ENCODE data around the gene SYCE1. TPM values are rescaled to one million over a fixed set of nuclear protein-coding genes. Genes with fewer than 3 reads are reported as not detected.

SYCE1 gene
- total and polyA plus RNA-seq, 4 donors, result 0.33 to 5.4 (median 2.1) TPM; not detected in 1

DNA sequence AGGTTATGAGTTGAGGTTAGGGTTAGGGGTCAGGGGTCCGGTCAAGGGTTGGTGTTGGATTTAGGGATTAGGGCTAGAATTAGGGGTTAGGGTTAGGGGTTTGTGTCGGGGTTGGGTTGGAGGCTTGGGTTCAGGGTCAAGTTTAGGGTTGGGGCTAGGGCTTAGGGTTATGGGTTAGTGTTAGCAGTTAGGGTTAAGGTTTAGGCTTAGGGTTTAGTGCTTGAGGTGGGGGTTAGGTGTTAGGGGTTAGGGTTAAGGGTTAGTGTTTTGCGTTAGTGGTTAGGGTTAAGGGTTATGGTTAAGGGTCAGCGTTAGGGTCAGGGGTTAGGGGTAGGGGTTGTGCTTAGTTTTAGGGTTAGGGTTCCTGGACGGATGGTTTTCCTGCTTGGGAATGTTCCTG lies 1.7 kb upstream of the SYCE1 start (continued):
- TF ChIP-seq, protein P1, sequence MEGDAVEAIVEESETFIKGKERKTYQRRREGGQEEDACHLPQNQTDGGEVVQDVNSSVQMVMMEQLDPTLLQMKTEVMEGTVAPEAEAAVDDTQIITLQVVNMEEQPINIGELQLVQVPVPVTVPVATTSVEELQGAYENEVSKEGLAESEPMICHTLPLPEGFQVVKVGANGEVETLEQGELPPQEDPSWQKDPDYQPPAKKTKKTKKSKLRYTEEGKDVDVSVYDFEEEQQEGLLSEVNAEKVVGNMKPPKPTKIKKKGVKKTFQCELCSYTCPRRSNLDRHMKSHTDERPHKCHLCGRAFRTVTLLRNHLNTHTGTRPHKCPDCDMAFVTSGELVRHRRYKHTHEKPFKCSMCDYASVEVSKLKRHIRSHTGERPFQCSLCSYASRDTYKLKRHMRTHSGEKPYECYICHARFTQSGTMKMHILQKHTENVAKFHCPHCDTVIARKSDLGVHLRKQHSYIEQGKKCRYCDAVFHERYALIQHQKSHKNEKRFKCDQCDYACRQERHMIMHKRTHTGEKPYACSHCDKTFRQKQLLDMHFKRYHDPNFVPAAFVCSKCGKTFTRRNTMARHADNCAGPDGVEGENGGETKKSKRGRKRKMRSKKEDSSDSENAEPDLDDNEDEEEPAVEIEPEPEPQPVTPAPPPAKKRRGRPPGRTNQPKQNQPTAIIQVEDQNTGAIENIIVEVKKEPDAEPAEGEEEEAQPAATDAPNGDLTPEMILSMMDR (IDR thresholded peaks at IDR 0.05; ENCODE audit: low read depth, low read length, missing input control), result no peak
- TF ChIP-seq MAX (IDR thresholded peaks at IDR 0.05) (no peak), JUND (IDR thresholded peaks at IDR 0.05) (no peak), FOXA2 (IDR thresholded peaks at IDR 0.05) (no peak), FOXA1 (IDR thresholded peaks at IDR 0.05) (no peak), RXRA (IDR thresholded peaks at IDR 0.05) (no peak), RAD21 (IDR thresholded peaks at IDR 0.05) (no peak), HNF4A (conservative IDR thresholded peaks at IDR 0.05) (no peak), TAF1 (conservative IDR thresholded peaks at IDR 0.05) (no peak), SP1 (IDR thresholded peaks at IDR 0.05) (no peak)
- TF ChIP-seq, protein P2, sequence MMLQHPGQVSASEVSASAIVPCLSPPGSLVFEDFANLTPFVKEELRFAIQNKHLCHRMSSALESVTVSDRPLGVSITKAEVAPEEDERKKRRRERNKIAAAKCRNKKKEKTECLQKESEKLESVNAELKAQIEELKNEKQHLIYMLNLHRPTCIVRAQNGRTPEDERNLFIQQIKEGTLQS (IDR thresholded peaks at IDR 0.05), result no peak

GRCh38 chr10:133564816-133565215 lies 567 bp downstream of the SYCE1 start:
- no peak overlapping the region for H3K9ac ChIP-seq (ENCODE audit: low read depth in 1 of 2, low read length in 2 of 2)
- H3K36me3 ChIP-seq (ENCODE audit: control insufficient read depth in 4 of 4, insufficient read depth in 3 of 4, low read depth in 1 of 4, low read length in 3 of 4), result no peaks in the 10 kb centered on the region
- WGBS, result 86% methylated on average over 12 of the region's 12 CpGs
- peaks cover 0 to 4% (median 0%) of the 10 kb centered on the region in 4 donors for H3K27me3 ChIP-seq (ENCODE audit: control insufficient read depth in 4 of 4, insufficient read depth in 4 of 4, low read length in 3 of 4)
- H3K9me3 ChIP-seq (ENCODE audit: control insufficient read depth in 4 of 4, low read length in 3 of 4), result peaks cover 0 to 5% (median 0%) of the 10 kb centered on the region in 4 donors
- H3K4me1 ChIP-seq (ENCODE audit: control insufficient read depth in 4 of 4, insufficient read depth in 4 of 4, low read length in 3 of 4), result no peaks in the 10 kb centered on the region
- DNase-seq (ENCODE audit: low spot score), result no peak
- TF ChIP-seq HNF4G (IDR thresholded peaks at IDR 0.05) (no peak), RAD21 (IDR thresholded peaks at IDR 0.05) (no peak), TAF1 (conservative IDR thresholded peaks at IDR 0.05) (no peak), YY1 (IDR thresholded peaks at IDR 0.05) (no peak), MAX (IDR thresholded peaks at IDR 0.05) (no peak), ZBTB33 (IDR thresholded peaks at IDR 0.05) (no peak), GABPA (IDR thresholded peaks at IDR 0.05 in 1 of 2, conservative IDR thresholded peaks at IDR 0.05 in 1 of 2) (no peak), SP1 (IDR thresholded peaks at IDR 0.05) (no peak), FOXA1 (IDR thresholded peaks at IDR 0.05) (no peak), NR2F2 (IDR thresholded peaks at IDR 0.05) (no peak), FOXA2 (IDR thresholded peaks at IDR 0.05) (no peak), JUND (IDR thresholded peaks at IDR 0.05) (no peak), RXRA (IDR thresholded peaks at IDR 0.05) (no peak), REST (IDR thresholded peaks at IDR 0.05) (no peak), HNF4A (conservative IDR thresholded peaks at IDR 0.05) (no peak)
- TF ChIP-seq, protein P1 (IDR thresholded peaks at IDR 0.05; ENCODE audit: low read depth, low read length, missing input control), result no peak
- TF ChIP-seq, protein P2 (IDR thresholded peaks at IDR 0.05), result no peak
- peak overlapping the region in 1 of 3 donors; percentile 30 for H3K4me3 ChIP-seq (ENCODE audit: low read depth in 1 of 3, low read length in 3 of 3)
- H3K27ac ChIP-seq (ENCODE audit: low read depth in 1 of 2, low read length in 2 of 2), result no peak overlapping the region

Measured in liver (tissue), 9 donors.